ENCODE data around the gene NPC2.

The NPC2 gene

DNA sequence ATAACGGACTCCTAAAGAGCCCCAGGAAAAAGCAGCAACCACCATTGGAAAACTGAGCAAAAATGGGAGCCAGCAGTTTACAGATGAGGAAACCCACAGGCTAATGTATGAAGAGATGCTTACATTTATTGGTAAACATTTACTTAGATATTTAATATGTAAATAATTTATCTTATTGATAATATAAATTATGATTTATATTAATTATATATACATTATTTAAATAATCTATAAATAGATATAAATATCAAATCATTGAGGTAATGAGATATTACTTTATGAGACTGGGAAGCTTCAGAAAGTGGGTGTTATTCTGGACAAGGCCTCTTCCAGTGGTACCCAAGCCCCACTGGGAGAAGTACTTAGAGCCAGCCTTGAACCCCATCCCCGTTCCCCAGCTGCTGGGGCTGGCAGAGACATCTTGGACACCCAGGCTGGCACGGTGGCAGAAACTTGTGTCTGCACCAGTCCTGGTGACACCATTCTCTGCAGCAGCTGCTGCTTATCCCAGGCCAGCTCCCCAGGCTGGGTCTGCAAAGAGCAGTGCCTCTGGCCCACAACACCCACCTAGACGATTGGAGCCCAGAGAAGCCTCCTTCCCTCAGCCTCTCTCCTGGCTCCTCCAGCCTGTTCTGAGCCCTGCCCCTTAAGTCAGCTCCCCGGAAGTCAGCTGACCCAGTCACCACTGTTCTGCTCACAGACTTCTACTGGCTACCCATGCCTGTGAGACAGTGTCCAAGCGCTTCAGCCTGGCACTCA is 26.4 kb upstream of the NPC2 start:
- no peak for DNase-seq (ENCODE audit: low spot score)
- FAIRE-seq, result no peak

GRCh38 chr14:74518221-74518620 is 25.1 kb upstream of the NPC2 start:
- DNase-seq (ENCODE audit: low spot score), result no peak
- no peak for FAIRE-seq

DNA sequence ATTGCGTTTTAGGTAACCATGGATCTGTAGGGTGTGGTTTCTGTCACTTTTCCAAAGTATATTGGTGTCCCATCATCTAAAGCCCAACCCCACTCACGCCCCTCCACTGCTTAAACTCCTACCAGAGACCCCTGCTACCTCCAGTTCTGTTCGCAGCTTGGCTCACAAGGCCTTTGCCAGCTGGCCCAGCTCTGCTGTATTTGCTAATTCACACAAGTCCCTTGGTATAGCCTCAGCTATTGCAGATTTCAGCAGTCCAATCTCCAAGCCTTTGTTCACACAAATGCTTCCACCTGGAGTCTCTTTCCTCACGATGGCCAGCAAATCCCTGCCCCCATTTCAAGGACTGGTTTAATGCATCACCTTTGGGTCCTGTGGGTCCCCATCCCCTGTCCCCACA is 24.6 kb upstream of the NPC2 start:
- no peak for FAIRE-seq
- no peak for DNase-seq (ENCODE audit: low spot score)

- no peak for DNase-seq (ENCODE audit: low spot score)
- FAIRE-seq, result no peak
Measured at GRCh38 chr14:74516451-74517160, 23.5 kb upstream of the NPC2 start.

GRCh38 chr14:74515891-74516412 is 22.8 kb upstream of the NPC2 start:
- FAIRE-seq (no peak), DNase-seq (ENCODE audit: low spot score) (no peak)

- FAIRE-seq (peak; percentile 88), DNase-seq (ENCODE audit: low spot score) (peak; percentile 80)
Measured at GRCh38 chr14:74514471-74514941, 21.4 kb upstream of the NPC2 start.

- FAIRE-seq (no peak), DNase-seq (ENCODE audit: low spot score) (no peak)
Measured at GRCh38 chr14:74511966-74512830, 19.1 kb upstream of the NPC2 start.

DNA sequence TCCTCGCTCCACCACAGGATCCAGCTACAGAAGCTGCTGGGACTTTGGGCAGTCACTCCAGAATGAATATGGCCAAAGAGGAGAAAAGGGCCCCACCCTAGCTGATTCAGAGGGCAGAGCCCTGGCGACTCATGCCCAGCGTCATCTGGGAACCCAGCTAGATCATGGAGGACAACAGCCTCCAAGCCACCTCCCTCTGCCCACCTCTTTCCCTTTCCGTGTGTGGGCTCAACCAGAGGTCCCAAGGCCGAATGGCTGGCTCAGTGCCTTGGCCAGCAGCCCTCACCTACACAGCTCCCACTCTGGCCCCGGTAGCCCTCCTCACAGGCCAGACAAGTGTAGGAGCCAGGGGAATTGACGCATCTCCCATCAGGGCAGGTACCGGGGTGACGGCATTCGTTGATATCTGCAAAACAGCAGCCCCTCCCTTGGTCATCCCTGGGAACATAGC is 17.9 kb upstream of the NPC2 start:
- FAIRE-seq (no peak), DNase-seq (ENCODE audit: low spot score) (no peak)

DNA sequence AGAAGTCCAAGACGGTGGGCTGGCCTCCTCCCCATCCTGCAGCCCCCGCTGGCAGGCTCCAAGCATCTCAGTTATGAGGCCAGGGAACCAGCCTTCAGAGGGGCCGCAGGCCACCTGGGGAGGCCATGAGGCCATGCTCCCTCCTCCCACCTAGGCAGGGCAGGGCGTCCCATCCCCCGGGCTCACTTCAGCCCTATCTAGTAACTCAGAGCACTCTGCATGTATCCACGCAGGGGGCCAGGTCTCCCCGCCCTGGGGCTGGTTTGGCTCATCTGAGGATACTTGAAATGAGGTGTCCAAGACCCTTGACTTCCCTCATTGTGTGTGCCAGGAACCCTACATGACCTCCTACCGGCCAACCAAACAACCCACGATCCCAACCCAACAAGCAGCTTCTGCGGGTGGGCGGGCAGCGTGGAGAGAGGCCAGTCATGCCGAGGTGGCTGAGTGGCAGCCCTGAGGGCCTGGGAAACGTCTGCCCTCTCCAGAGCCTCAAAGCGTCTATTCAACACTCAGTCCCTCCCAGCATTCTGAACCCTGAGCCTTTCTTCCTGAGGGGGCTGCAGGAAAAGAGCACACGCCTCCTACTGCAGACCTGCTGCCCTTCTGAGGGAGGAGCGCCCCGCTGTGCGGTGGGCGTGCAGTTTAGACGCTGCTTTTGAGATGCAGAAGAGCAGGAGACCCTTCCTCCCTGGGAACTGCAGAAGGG is 17.3 kb upstream of the NPC2 start:
- no peak for FAIRE-seq
- no peak for DNase-seq (ENCODE audit: low spot score)

- FAIRE-seq (no peak), DNase-seq (ENCODE audit: low spot score) (no peak)
Measured at GRCh38 chr14:74509587-74510222, 16.6 kb upstream of the NPC2 start.

- DNase-seq (ENCODE audit: low spot score) (no peak), FAIRE-seq (no peak)
Measured at GRCh38 chr14:74508844-74509428, 15.8 kb upstream of the NPC2 start.

- DNase-seq (ENCODE audit: low spot score), result no peak
Measured at GRCh38 chr14:74508292-74508731, 15.2 kb upstream of the NPC2 start.

GRCh38 chr14:74507840-74508239 is 14.7 kb upstream of the NPC2 start:
- FAIRE-seq, result no peak
- no peak for DNase-seq (ENCODE audit: low spot score)

More at GRCh38 chr14:74508292-74508731, 15.2 kb upstream of the NPC2 start:
- no peak for FAIRE-seq

DNA sequence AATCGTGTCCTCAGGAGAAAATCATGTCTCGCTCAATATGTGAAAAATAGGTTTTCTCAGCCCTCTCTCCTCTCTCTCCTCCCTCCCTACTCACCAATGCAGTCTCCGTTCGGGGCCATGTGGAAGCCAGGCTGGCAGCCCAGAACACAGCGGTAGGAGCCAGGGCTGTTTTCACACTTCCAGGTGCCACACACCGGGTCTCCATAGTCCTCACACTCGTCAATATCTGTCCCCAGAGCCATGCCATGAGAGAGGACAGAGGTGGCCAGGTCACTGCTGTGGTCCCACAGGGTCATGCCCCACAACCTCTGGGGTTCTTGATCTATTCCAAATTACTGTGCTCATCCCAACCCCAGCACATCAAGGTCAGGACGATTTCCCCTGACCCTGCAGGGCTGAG is 14.0 kb upstream of the NPC2 start:
- DNase-seq (ENCODE audit: low spot score) (no peak), FAIRE-seq (no peak)

DNA sequence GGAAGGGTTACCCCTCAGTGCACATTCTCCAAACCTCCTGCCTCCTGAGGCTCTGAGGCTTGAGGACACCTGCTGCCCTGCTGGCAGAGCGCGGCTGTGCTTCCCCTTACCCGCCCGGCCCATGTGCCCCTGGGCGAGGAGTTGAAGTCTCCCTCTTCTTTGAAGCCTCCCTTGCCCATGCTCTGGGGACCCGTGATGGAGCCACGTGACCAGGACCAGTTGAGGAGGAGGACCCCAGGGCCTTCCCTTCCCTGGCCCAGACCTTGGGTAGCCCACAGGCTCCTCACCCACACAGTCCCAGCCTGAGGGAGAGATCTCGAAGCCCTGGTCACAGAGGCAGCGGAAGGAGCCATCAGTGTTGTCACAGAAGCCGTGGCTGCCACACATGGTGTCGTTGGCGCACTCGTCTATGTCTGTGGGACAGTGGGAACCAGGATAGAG is 13.3 kb upstream of the NPC2 start:
- DNase-seq (ENCODE audit: low spot score), result no peak
- no peak for FAIRE-seq

GRCh38 chr14:74505831-74506230 is 12.7 kb upstream of the NPC2 start:
- DNase-seq (ENCODE audit: low spot score), result no peak
- no peak for FAIRE-seq

DNA sequence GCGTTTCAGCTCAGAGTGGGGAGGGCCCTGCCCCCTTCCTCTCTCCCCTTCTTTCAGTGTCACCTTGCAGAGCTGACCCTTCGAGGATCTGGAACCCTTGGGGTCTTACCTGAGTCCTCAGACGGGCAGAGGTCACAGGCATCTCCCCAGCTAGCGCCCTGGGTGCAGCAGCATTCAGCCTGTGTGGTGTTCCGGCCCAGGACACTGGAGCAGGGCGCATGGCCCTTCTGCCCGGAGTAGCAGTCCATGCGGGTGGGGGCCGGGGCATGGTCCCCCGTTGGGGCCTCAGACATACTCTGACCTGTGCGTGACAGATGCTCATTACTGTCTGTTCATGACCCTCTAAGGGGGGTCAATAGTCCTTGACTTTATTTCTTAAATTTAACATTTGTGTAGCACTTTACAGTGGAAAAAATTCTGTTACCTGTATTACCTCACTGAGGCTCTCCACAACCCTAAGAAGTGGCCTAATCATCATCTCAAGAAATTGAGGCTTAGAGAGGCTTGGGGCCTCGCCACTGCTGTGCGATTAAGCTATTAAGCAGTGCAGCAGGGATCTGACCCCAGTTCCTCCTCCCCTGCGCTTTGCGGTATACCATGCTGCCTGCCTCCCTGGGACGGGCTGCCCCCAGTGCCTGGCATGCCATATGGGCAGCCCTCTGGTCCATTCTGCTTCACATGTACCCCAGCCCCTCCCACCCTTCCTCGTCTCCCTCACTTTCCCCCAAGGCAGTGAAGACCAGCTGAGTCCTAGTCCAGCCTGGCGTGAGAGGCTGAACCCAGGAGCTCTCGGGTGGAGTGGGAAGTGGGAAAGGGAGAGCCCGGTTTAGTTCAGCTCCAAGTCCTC is 12.0 kb upstream of the NPC2 start:
- no peak for FAIRE-seq
- DNase-seq (ENCODE audit: low spot score), result no peak

DNA sequence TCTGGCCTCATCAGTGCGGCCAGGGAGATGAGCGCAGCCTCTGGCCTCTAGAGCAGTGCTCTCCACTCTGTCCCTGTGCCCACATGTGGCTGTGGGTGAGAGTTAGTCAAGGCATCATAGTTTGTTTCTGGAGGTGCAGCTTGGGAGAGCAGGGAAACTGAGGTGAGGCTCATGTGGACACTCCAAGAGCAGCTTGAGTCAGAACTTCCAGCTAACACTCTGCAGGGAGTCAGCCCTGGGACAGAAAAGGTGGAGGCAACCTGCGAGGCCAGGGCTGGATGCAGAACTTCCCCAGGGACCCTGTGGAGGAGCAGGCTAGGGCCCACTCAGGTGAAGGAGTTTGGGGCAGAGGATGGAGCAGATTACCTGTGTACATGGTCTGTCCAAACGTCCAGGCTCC is 11.3 kb upstream of the NPC2 start:
- FAIRE-seq, result no peak

GRCh38 chr14:74503938-74504335 is 10.8 kb upstream of the NPC2 start:
- DNase-seq (ENCODE audit: low spot score), result no peak
- no peak for FAIRE-seq

More for the DNA sequence above, 11.3 kb upstream of the NPC2 start:
- no peak for DNase-seq (ENCODE audit: low spot score)
